GM23248 (cell line): ENCODE results near the gene RBPJL. TPM values are rescaled to one million over a fixed set of nuclear protein-coding genes. Genes with fewer than 3 reads are reported as not detected.
"Not testable (repeated sequence)": the region's sequence is repeated elsewhere in the genome, so short reads cannot be mapped to it uniquely, and the experiment has no call there.

Experiments
- DNase-seq: peaks from one replicate; pipeline ENCODE4 v3.0.0-alpha.2; 2015
- H2AFZ ChIP-seq: fragments of 200-600 bp; sonication (generic); 2 replicates; pipeline ENCODE4 v1.6.1; 2016; ENCODE audit warnings: antibody characterized with exemption
- H3F3A ChIP-seq: fragments of 200-600 bp; sonication (generic); 2 replicates; pipeline ENCODE4 v1.6.1; 2016; ENCODE audit warnings: mild to moderate bottlenecking, antibody characterized with exemption, mixed run types; ENCODE audit not compliant: insufficient read depth
- H3K27ac ChIP-seq: fragments of 200-600 bp; sonication (generic); 2 replicates; pipeline ENCODE4 v1.5.1; 2016; ENCODE audit warnings: mild to moderate bottlenecking
- H3K27me3 ChIP-seq: fragments of 200-600 bp; sonication (generic); replicated peaks from 2 replicates; pipeline ENCODE4 v1.6.1; 2016; ENCODE audit warnings: mild to moderate bottlenecking; ENCODE audit not compliant: insufficient read depth
- H3K36me3 ChIP-seq: fragments of 200-600 bp; sonication (generic); 2 replicates; pipeline ENCODE4 v1.6.1; 2016; ENCODE audit warnings: low read depth, mild to moderate bottlenecking
- H3K4me1 ChIP-seq: fragments of 200-600 bp; sonication (generic); 2 replicates; pipeline ENCODE4 v1.6.1; 2016; ENCODE audit warnings: mild to moderate bottlenecking; ENCODE audit not compliant: insufficient read depth
- H3K4me2 ChIP-seq: fragments of 200-600 bp; sonication (generic); one replicate; pipeline ENCODE4 v1.6.1; 2016; ENCODE audit warnings: mild to moderate bottlenecking; ENCODE audit not compliant: unreplicated experiment
- H3K4me3 ChIP-seq: fragments of 200-600 bp; sonication (generic); 2 replicates; pipeline ENCODE4 v1.5.1; 2016; ENCODE audit warnings: mild to moderate bottlenecking
- H3K79me2 ChIP-seq: fragments of 200-600 bp; sonication (generic); 2 replicates; pipeline ENCODE4 v1.6.1; 2016; ENCODE audit warnings: mild to moderate bottlenecking; ENCODE audit not compliant: insufficient read depth
- H3K9ac ChIP-seq: fragments of 200-600 bp; sonication (generic); 2 replicates; pipeline ENCODE4 v1.6.1; 2016; ENCODE audit warnings: mild to moderate bottlenecking
- H3K9me2 ChIP-seq: fragments of 200-600 bp; sonication (generic); 2 replicates; pipeline ENCODE4 v1.6.1; 2016; ENCODE audit warnings: mixed run types, mild to moderate bottlenecking, moderate library complexity; ENCODE audit not compliant: insufficient read depth
- H3K9me3 ChIP-seq: fragments of 200-600 bp; sonication (generic); one replicate; pipeline ENCODE4 v1.6.1; 2017; ENCODE audit warnings: low read depth
- H4K20me1 ChIP-seq: fragments of 200-600 bp; sonication (generic); 2 replicates; pipeline ENCODE4 v1.6.0; 2016; ENCODE audit not compliant: insufficient read depth
- EZH2 ChIP-seq: fragments of 200-600 bp; sonication (generic); IDR thresholded peaks from 2 replicates; pipeline ENCODE4 v1.6.1; 2018; ENCODE audit warnings: antibody characterized with exemption, mild to moderate bottlenecking; ENCODE audit not compliant: insufficient read depth, poor library complexity, severe bottlenecking
- EZH2phosphoT487 ChIP-seq: fragments of 200-600 bp; sonication (generic); IDR thresholded peaks from 2 replicates; pipeline ENCODE4 v1.6.1; 2018; ENCODE audit warnings: antibody characterized with exemption, moderate library complexity, mild to moderate bottlenecking, low read depth; ENCODE audit not compliant: insufficient read depth
- WGBS, 2 experiments: methylation state at CpG; one replicate each; pipeline ENCODE4 v1.1.6; 2015 to 2017; ENCODE audit warnings: low lambda C conversion rate in 2 of 2, low coverage in 1 of 2; ENCODE audit errors: missing lambda C conversion rate in 2 of 2; 5-methylcytosine and 5-hydroxymethylcytosine counted together
- in situ Hi-C: fragments of 300-500 bp; cut with MboI; formaldehyde crosslinking; loops from 2 replicates; pipeline ENCODE4 v1.15.0; 2020
- polyA plus RNA-seq: library from polyadenylated mRNA; unstranded; fragments of >200 nt; fragmentation: Nextera tagmentation; extraction: Ambion mirVana; gene quantifications from 2 replicates; pipeline ENCODE4 v1.2.1, GENCODE V29; 2016
- total RNA-seq: library from RNA; depleted of rRNA; stranded (reverse); fragments of >200 nt; shearing (Covaris generic); gene quantifications from 2 replicates; pipeline ENCODE4 v1.2.3, GENCODE V29; 2014

Gene RBPJL
- total and polyA plus RNA-seq, 2 experiments from 2014 or later = not detected

GRCh38 chr20:45347297-45347935 is 40.8 kb downstream of the RBPJL start:
- TF ChIP-seq EZH2phosphoT487 = no peak
- no peak for TF ChIP-seq EZH2
- no peaks in the 10 kb centered on the region for H3K9me3 ChIP-seq
- H3K4me1 ChIP-seq = peaks cover 35% of the 10 kb centered on the region
- H3F3A ChIP-seq = peaks cover 60% of the 10 kb centered on the region
- peak; percentile 59 for DNase-seq
- peaks cover 57% of the 10 kb centered on the region for H3K79me2 ChIP-seq
- no peak overlapping the region for H2AFZ ChIP-seq
- peaks cover 9% of the 10 kb centered on the region; the same call in 1 of the 2 replicates for H3K36me3 ChIP-seq
- H3K27me3 ChIP-seq = no peaks in the 10 kb centered on the region
- peak overlapping the region; percentile 98 for H3K4me2 ChIP-seq
- peak overlapping the region; percentile 100 for H3K9ac ChIP-seq
- no peaks in the 10 kb centered on the region for H3K9me2 ChIP-seq
- 0% methylated on average over 9 of the region's 10 CpGs for WGBS, 2 experiments
- peak overlapping the region; percentile 99 for H3K27ac ChIP-seq
- in situ Hi-C loops = no loop called here
- H3K4me3 ChIP-seq = peak overlapping the region; percentile 99
- H4K20me1 ChIP-seq = no peaks in the 10 kb centered on the region

DNA sequence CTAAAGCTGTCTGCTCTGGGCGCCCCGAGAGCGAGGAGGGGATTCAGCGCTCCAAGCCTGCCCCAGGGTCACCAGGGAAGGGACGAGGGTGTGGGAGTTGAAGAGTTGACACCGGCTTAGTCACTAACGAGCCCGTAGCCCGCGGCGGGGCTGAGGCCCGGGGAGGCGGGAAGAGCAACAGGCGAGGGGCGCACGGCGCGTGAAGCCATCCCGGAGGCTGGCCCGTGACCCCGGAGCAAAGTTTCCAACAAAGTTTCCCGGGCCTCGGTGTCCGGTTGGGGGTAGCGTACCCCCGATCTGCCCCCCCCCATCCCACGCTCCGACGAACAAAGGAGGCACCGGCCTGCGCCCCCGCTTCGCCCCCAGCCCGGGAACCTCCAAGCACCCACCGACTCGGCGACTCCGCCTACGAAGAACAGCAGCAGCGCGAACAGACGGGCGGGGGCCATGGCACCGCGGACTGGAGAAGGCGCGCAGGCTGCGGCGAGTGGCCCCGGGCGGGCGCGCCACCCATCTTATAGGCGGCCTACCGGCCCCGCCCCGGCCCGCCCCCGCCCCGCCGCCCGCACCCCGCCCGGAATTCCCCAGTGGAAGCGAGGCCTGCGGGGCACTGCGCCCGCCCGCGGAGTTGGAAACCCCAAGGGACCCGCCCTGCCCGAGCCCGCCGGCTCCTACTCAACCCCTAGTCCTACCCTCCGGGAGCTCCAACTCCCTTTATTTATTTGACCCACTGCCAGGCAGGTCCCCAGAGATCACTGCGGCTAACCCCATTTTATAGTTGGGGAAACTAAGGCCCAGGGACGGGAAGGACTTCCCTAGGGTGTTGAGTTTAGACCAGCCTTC is 41.5 kb downstream of the RBPJL start, which contains the start of gene SDC4:
SDC4 (minus strand) TSS at position 489 of the 843 bp plus-strand sequence; CDS start at position 449, 40 bp downstream.
- Histone ChIP-seq H3K9me3 (no peaks in the 10 kb centered on the region), H3F3A (peaks cover 52% of the 10 kb centered on the region), H3K4me2 (peak within 1 kb of the TSS; percentile 98), H3K9me2 (no peaks in the 10 kb centered on the region), H4K20me1 (no peaks in the 10 kb centered on the region), H3K4me3 (peak within 1 kb of the TSS; percentile 99), H3K36me3 (peaks cover 9% of the 10 kb centered on the region; the same call in 1 of the 2 replicates), H3K9ac (peak within 1 kb of the TSS; percentile 100), H3K27ac (peak within 1 kb of the TSS; percentile 99), H3K79me2 (peaks cover 50% of the 10 kb centered on the region), H3K27me3 (no peaks in the 10 kb centered on the region), H3K4me1 (peaks cover 28% of the 10 kb centered on the region), H2AFZ (peak within 1 kb of the TSS; percentile 46)
- 1 to 2% methylated on average over 27 to 77 of the region's 77 CpGs for WGBS, 2 experiments
- in situ Hi-C loops = no loop called here
- peak; percentile 88 for DNase-seq
- TF ChIP-seq EZH2phosphoT487 = no peak
- TF ChIP-seq EZH2 = no peak

GRCh38 chr20:45350217-45350616 is 43.6 kb downstream of the RBPJL start:
- TF ChIP-seq EZH2 = no peak
- no peak for TF ChIP-seq EZH2phosphoT487
- Histone ChIP-seq H3K27me3 (no peaks in the 10 kb centered on the region), H3F3A (peaks cover 40% of the 10 kb centered on the region), H3K4me1 (peaks cover 14% of the 10 kb centered on the region), H2AFZ (no peak overlapping the region), H3K36me3 (0 out of 2 replicates have a peak, but pooled peaks cover 2% of the 10 kb centered on the region), H3K27ac (no peak overlapping the region), H3K4me3 (no peak overlapping the region), H4K20me1 (no peaks in the 10 kb centered on the region), H3K79me2 (peaks cover 29% of the 10 kb centered on the region), H3K4me2 (no peak overlapping the region), H3K9me3 (no peaks in the 10 kb centered on the region), H3K9me2 (no peaks in the 10 kb centered on the region), H3K9ac (no peak overlapping the region)
- no peak for DNase-seq
- in situ Hi-C loops = no loop called here
- WGBS, 2 experiments = 97 to 100% methylated on average over 1 of the region's 1 CpG

- in situ Hi-C loops, H2AFZ ChIP-seq, H3K9me3 ChIP-seq, H3K36me3 ChIP-seq, H4K20me1 ChIP-seq, H3K9ac ChIP-seq, H3K9me2 ChIP-seq, DNase-seq, H3K4me3 ChIP-seq, H3K27me3 ChIP-seq, H3K4me2 ChIP-seq, H3K27ac ChIP-seq: not testable (repeated sequence)
- Histone ChIP-seq H3K4me1 (peaks cover 16% of the 10 kb centered on the region), H3K79me2 (peaks cover 23% of the 10 kb centered on the region), H3F3A (peaks cover 40% of the 10 kb centered on the region)
- 91 to 92% methylated on average over 10 of the region's 10 CpGs for WGBS, 2 experiments
Measured at GRCh38 chr20:45350795-45351194, 44.2 kb downstream of the RBPJL start.
